GM23248 (cell line): ENCODE data around the gene OSER1. TPM values are rescaled to one million over a fixed set of nuclear protein-coding genes. Genes with fewer than 3 reads are reported as not detected.

Source experiments
- DNase-seq: peaks from one replicate; pipeline ENCODE4 v3.0.0-alpha.2; 2015
- H2AFZ ChIP-seq: fragments of 200-600 bp; sonication (generic); 2 replicates; pipeline ENCODE4 v1.6.1; 2016; ENCODE audit warnings: antibody characterized with exemption
- H3F3A ChIP-seq: fragments of 200-600 bp; sonication (generic); 2 replicates; pipeline ENCODE4 v1.6.1; 2016; ENCODE audit warnings: mild to moderate bottlenecking, antibody characterized with exemption, mixed run types; ENCODE audit not compliant: insufficient read depth
- H3K27ac ChIP-seq: fragments of 200-600 bp; sonication (generic); 2 replicates; pipeline ENCODE4 v1.5.1; 2016; ENCODE audit warnings: mild to moderate bottlenecking
- H3K27me3 ChIP-seq: fragments of 200-600 bp; sonication (generic); replicated peaks from 2 replicates; pipeline ENCODE4 v1.6.1; 2016; ENCODE audit warnings: mild to moderate bottlenecking; ENCODE audit not compliant: insufficient read depth
- H3K36me3 ChIP-seq: fragments of 200-600 bp; sonication (generic); 2 replicates; pipeline ENCODE4 v1.6.1; 2016; ENCODE audit warnings: low read depth, mild to moderate bottlenecking
- H3K4me1 ChIP-seq: fragments of 200-600 bp; sonication (generic); 2 replicates; pipeline ENCODE4 v1.6.1; 2016; ENCODE audit warnings: mild to moderate bottlenecking; ENCODE audit not compliant: insufficient read depth
- H3K4me2 ChIP-seq: fragments of 200-600 bp; sonication (generic); one replicate; pipeline ENCODE4 v1.6.1; 2016; ENCODE audit warnings: mild to moderate bottlenecking; ENCODE audit not compliant: unreplicated experiment
- H3K4me3 ChIP-seq: fragments of 200-600 bp; sonication (generic); 2 replicates; pipeline ENCODE4 v1.5.1; 2016; ENCODE audit warnings: mild to moderate bottlenecking
- H3K79me2 ChIP-seq: fragments of 200-600 bp; sonication (generic); 2 replicates; pipeline ENCODE4 v1.6.1; 2016; ENCODE audit warnings: mild to moderate bottlenecking; ENCODE audit not compliant: insufficient read depth
- H3K9ac ChIP-seq: fragments of 200-600 bp; sonication (generic); 2 replicates; pipeline ENCODE4 v1.6.1; 2016; ENCODE audit warnings: mild to moderate bottlenecking
- H3K9me2 ChIP-seq: fragments of 200-600 bp; sonication (generic); 2 replicates; pipeline ENCODE4 v1.6.1; 2016; ENCODE audit warnings: mixed run types, mild to moderate bottlenecking, moderate library complexity; ENCODE audit not compliant: insufficient read depth
- H3K9me3 ChIP-seq: fragments of 200-600 bp; sonication (generic); one replicate; pipeline ENCODE4 v1.6.1; 2017; ENCODE audit warnings: low read depth
- H4K20me1 ChIP-seq: fragments of 200-600 bp; sonication (generic); 2 replicates; pipeline ENCODE4 v1.6.0; 2016; ENCODE audit not compliant: insufficient read depth
- EZH2 ChIP-seq: fragments of 200-600 bp; sonication (generic); IDR thresholded peaks from 2 replicates; pipeline ENCODE4 v1.6.1; 2018; ENCODE audit warnings: antibody characterized with exemption, mild to moderate bottlenecking; ENCODE audit not compliant: insufficient read depth, poor library complexity, severe bottlenecking
- EZH2phosphoT487 ChIP-seq: fragments of 200-600 bp; sonication (generic); IDR thresholded peaks from 2 replicates; pipeline ENCODE4 v1.6.1; 2018; ENCODE audit warnings: antibody characterized with exemption, moderate library complexity, mild to moderate bottlenecking, low read depth; ENCODE audit not compliant: insufficient read depth
- WGBS, 2 experiments: methylation state at CpG; one replicate each; pipeline ENCODE4 v1.1.6; 2015 to 2017; ENCODE audit warnings: low lambda C conversion rate in 2 of 2, low coverage in 1 of 2; ENCODE audit errors: missing lambda C conversion rate in 2 of 2; 5-methylcytosine and 5-hydroxymethylcytosine counted together
- in situ Hi-C: fragments of 300-500 bp; cut with MboI; formaldehyde crosslinking; loops from 2 replicates; pipeline ENCODE4 v1.15.0; 2020
- polyA plus RNA-seq: library from polyadenylated mRNA; unstranded; fragments of >200 nt; fragmentation: Nextera tagmentation; extraction: Ambion mirVana; gene quantifications from 2 replicates; pipeline ENCODE4 v1.2.1, GENCODE V29; 2016
- total RNA-seq: library from RNA; depleted of rRNA; stranded (reverse); fragments of >200 nt; shearing (Covaris generic); gene quantifications from 2 replicates; pipeline ENCODE4 v1.2.3, GENCODE V29; 2014

Gene OSER1
- total and polyA plus RNA-seq, 2 experiments from 2014 or later = 36.2 to 43.8 TPM

- Histone ChIP-seq H3K27ac (no peak overlapping the region), H3K9me2 (no peaks in the 10 kb centered on the region), H3K27me3 (no peaks in the 10 kb centered on the region), H3K4me3 (no peak overlapping the region), H3K79me2 (no peaks in the 10 kb centered on the region), H4K20me1 (no peaks in the 10 kb centered on the region), H3K9ac (no peak overlapping the region), H3F3A (no peaks in the 10 kb centered on the region), H2AFZ (no peak overlapping the region), H3K4me1 (peaks cover 7% of the 10 kb centered on the region; the same call in 1 of the 2 replicates), H3K9me3 (no peaks in the 10 kb centered on the region), H3K36me3 (no peaks in the 10 kb centered on the region), H3K4me2 (no peak overlapping the region)
- in situ Hi-C loops = no loop called here
- WGBS, 2 experiments = 33 to 58% methylated on average over 15 to 56 of the region's 56 CpGs
- TF ChIP-seq EZH2phosphoT487 (no peak), EZH2 (no peak)
- DNase-seq = no peak
Observed at GRCh38 chr20:44160133-44160532, 50.4 kb downstream of the OSER1 start.

DNA sequence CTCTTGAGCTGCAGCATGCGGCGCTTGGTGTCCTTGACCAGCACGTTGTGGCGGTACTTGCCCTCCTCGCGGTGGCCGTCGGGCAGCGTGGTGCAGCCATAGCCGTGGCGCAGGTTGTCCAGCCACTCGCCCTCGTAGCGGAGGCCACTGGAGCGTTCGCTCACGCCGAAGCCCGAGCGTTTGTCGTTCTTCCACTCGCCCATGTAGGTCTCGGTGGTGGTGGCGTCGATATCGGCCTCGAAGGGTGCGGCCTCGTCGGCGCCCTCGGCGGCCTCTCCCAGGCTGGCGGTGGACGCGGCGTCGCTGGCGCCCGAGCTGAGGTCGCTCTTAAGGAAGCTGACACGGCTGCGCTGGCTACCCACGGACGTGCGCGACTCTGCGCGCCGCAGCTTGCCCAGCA, 50.9 kb downstream of the OSER1 start:
- Histone ChIP-seq H3K4me3 (no peak overlapping the region), H3K4me1 (peaks cover 6% of the 10 kb centered on the region; the same call in 1 of the 2 replicates), H3F3A (no peaks in the 10 kb centered on the region), H3K27ac (no peak overlapping the region), H3K9ac (no peak overlapping the region), H3K27me3 (no peaks in the 10 kb centered on the region), H3K9me3 (no peaks in the 10 kb centered on the region), H3K36me3 (no peaks in the 10 kb centered on the region), H3K4me2 (no peak overlapping the region), H3K79me2 (no peaks in the 10 kb centered on the region), H3K9me2 (no peaks in the 10 kb centered on the region), H4K20me1 (no peaks in the 10 kb centered on the region), H2AFZ (no peak overlapping the region)
- DNase-seq = no peak
- TF ChIP-seq EZH2phosphoT487 (no peak), EZH2 (no peak)
- in situ Hi-C loops = no loop called here
- 72 to 79% methylated on average over 39 to 50 of the region's 50 CpGs for WGBS, 2 experiments

DNA sequence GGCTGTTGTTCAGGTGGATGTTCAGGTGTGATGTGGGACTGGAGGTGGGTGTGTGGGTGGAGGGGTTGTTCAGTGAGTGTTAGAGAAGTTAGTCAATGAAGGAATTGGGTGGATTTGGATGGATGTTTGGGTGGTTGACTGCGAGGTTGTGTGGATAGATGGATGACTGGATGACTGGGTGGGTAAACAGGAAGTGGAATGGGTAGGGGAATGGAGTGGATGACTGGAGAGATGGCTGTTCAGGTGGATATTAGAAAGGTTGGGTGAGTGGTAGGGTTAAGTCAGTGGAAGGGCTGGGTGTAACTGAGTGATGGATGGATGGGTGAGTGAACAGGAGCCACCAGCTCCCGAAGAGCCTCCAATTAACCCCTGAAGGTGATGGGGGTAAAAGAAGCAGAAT, 51.4 kb downstream of the OSER1 start:
- peaks cover 9% of the 10 kb centered on the region for H3K4me1 ChIP-seq
- H3K9ac ChIP-seq = no peak overlapping the region
- H4K20me1 ChIP-seq = no peaks in the 10 kb centered on the region
- in situ Hi-C loops = no loop called here
- 93 to 100% methylated on average over 2 of the region's 2 CpGs for WGBS, 2 experiments
- H3K79me2 ChIP-seq = no peaks in the 10 kb centered on the region
- TF ChIP-seq EZH2 (no peak), EZH2phosphoT487 (no peak)
- no peaks in the 10 kb centered on the region for H3K9me2 ChIP-seq
- no peak overlapping the region for H2AFZ ChIP-seq
- DNase-seq = no peak
- no peaks in the 10 kb centered on the region for H3K36me3 ChIP-seq
- H3K4me3 ChIP-seq = no peak overlapping the region
- H3K27ac ChIP-seq = no peak overlapping the region
- peaks cover 3% of the 10 kb centered on the region; the same call in 1 of the 2 replicates for H3F3A ChIP-seq
- no peaks in the 10 kb centered on the region for H3K27me3 ChIP-seq
- H3K9me3 ChIP-seq = no peaks in the 10 kb centered on the region
- H3K4me2 ChIP-seq = no peak overlapping the region

DNA sequence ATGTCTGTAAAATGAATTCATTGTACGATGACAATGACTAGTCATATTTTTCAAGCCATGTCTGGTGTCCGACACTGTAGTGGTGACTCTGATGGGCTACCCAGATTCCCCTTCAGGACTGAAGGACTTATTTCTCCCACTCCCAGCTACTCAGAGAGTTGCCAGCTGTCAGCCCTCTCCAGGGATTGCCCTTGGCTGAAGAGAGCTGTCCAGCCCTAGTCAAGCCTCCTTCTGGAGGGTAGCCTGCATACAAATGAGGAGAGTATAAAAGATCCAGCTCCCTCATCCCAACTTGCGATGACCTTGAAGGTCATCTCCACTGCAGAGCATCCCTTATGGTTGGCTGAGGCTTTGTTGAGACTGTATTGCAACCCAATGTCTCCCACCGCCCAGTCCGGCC, 53.5 kb downstream of the OSER1 start:
- Histone ChIP-seq H3K4me1 (peaks cover 19% of the 10 kb centered on the region), H4K20me1 (no peaks in the 10 kb centered on the region), H3F3A (peaks cover 11% of the 10 kb centered on the region; the same call in 1 of the 2 replicates), H3K27ac (no peak overlapping the region), H3K9ac (no peak overlapping the region), H3K36me3 (no peaks in the 10 kb centered on the region), H3K4me3 (no peak overlapping the region), H3K4me2 (no peak overlapping the region), H2AFZ (no peak overlapping the region), H3K27me3 (no peaks in the 10 kb centered on the region), H3K79me2 (no peaks in the 10 kb centered on the region), H3K9me3 (no peaks in the 10 kb centered on the region), H3K9me2 (no peaks in the 10 kb centered on the region)
- WGBS, 2 experiments = 84 to 87% methylated on average over 5 of the region's 5 CpGs
- TF ChIP-seq EZH2 (no peak), EZH2phosphoT487 (no peak)
- no peak for DNase-seq
- in situ Hi-C loops = no loop called here

GRCh38 chr20:44154521-44155001, 56.0 kb downstream of the OSER1 start:
- peak; percentile 85 for DNase-seq
- H3K4me2 ChIP-seq = peak overlapping the region; percentile 65
- H3K27me3 ChIP-seq = no peaks in the 10 kb centered on the region
- H3F3A ChIP-seq = peaks cover 11% of the 10 kb centered on the region; the same call in 1 of the 2 replicates
- peak overlapping the region; percentile 32 for H3K9ac ChIP-seq
- H3K79me2 ChIP-seq = no peaks in the 10 kb centered on the region
- no peak for TF ChIP-seq EZH2
- TF ChIP-seq EZH2phosphoT487 = no peak
- H3K4me1 ChIP-seq = peaks cover 19% of the 10 kb centered on the region
- WGBS, 2 experiments = 16 to 19% methylated on average over 7 of the region's 7 CpGs
- H4K20me1 ChIP-seq = no peaks in the 10 kb centered on the region
- peak overlapping the region; percentile 59 for H3K27ac ChIP-seq
- H3K9me2 ChIP-seq = no peaks in the 10 kb centered on the region
- peak overlapping the region; percentile 51 for H2AFZ ChIP-seq
- H3K9me3 ChIP-seq = no peaks in the 10 kb centered on the region
- H3K4me3 ChIP-seq = no peak overlapping the region
- 0 out of 2 replicates have a peak, but pooled peaks cover 3% of the 10 kb centered on the region for H3K36me3 ChIP-seq
- in situ Hi-C loops = no loop called here
